SU-DHL-6 (cell line): Measurements from ENCODE around the gene BBX.

Experiments
- H2AFZ ChIP-seq: fragments of 200-600 bp; sonication (generic); 2 replicates; pipeline ENCODE4 v1.6.1; 2014; ENCODE audit warnings: low read depth, mild to moderate bottlenecking, moderate library complexity, mixed read lengths, antibody characterized with exemption, low read length; ENCODE audit not compliant: severe bottlenecking
- H3F3A ChIP-seq: fragments of 200-600 bp; shearing (Covaris generic); 2 replicates; pipeline ENCODE4 v1.6.0; 2016; ENCODE audit warnings: antibody characterized with exemption, mild to moderate bottlenecking; ENCODE audit not compliant: insufficient read depth
- H3K27ac ChIP-seq: fragments of 200-600 bp; sonication (generic); 2 replicates; pipeline ENCODE4 v1.5.1; 2016; ENCODE audit warnings: low read depth, mild to moderate bottlenecking, low read length, moderate library complexity, mixed read lengths
- H3K27me3 ChIP-seq: fragments of 200-600 bp; sonication (generic), shearing (Covaris generic); 2 replicates; pipeline ENCODE4 v1.6.0; 2014; ENCODE audit warnings: mild to moderate bottlenecking, low read length
- H3K36me3 ChIP-seq: fragments of 200-600 bp; sonication (generic); 2 replicates; pipeline ENCODE4 v1.6.1; 2014; ENCODE audit warnings: mild to moderate bottlenecking, low read length, mixed read lengths
- H3K4me2 ChIP-seq: fragments of 300-600, 200-600 bp; shearing (Covaris generic), sonication (generic); 2 replicates; pipeline ENCODE4 v1.6.0; 2014; ENCODE audit warnings: low read length, low read depth, mild to moderate bottlenecking; ENCODE audit not compliant: poor library complexity, severe bottlenecking
- H3K4me3 ChIP-seq: fragments of 200-600 bp; sonication (generic); 2 replicates; pipeline ENCODE4 v1.5.1; 2014; ENCODE audit warnings: antibody characterized with exemption, low read length, mild to moderate bottlenecking, mixed read lengths; ENCODE audit not compliant: insufficient read depth, poor library complexity, severe bottlenecking
- H3K79me2 ChIP-seq: fragments of 200-600 bp; sonication (generic); 2 replicates; pipeline ENCODE4 v1.6.1; 2014; ENCODE audit warnings: mild to moderate bottlenecking, low read length, moderate library complexity; ENCODE audit not compliant: insufficient read depth
- H3K9ac ChIP-seq: fragments of 200-600 bp; sonication (generic); 2 replicates; pipeline ENCODE4 v1.7.0; 2014; ENCODE audit warnings: mild to moderate bottlenecking, low read length
- H3K9me2 ChIP-seq: fragments of 200-600 bp; sonication (generic); replicated peaks from 2 replicates; pipeline ENCODE4 v1.6.1; 2014; ENCODE audit warnings: low read length; ENCODE audit not compliant: insufficient read depth
- H3K9me3 ChIP-seq: fragments of 200-600 bp; sonication (generic); 2 replicates; pipeline ENCODE4 v1.6.1; 2014; ENCODE audit warnings: low read length, mixed read lengths; ENCODE audit not compliant: insufficient read depth
- H4K20me1 ChIP-seq: fragments of 200-600 bp; sonication (generic); 2 replicates; pipeline ENCODE4 v1.6.1; 2014; ENCODE audit warnings: low read depth, mild to moderate bottlenecking, antibody characterized with exemption, low read length, moderate library complexity, mixed read lengths
- CTCF ChIP-seq: fragments of 200-600 bp; sonication (generic); IDR thresholded peaks from one replicate; pipeline ENCODE4 v1.5.1; 2017; ENCODE audit warnings: antibody characterized with exemption, mild to moderate bottlenecking, low read length, moderate library complexity; ENCODE audit not compliant: insufficient read depth, poor library complexity, severe bottlenecking
- EZH2phosphoT487 ChIP-seq: fragments of 200-600 bp; sonication (generic), shearing (Covaris generic); conservative IDR thresholded peaks from 2 replicates; pipeline ENCODE4 v1.6.1; 2018; ENCODE audit warnings: mild to moderate bottlenecking, antibody characterized with exemption, low read length, moderate library complexity, mixed read lengths

Gene BBX

GRCh38 chr3:107727102-107727501 lies 204.3 kb downstream of the BBX start:
- Histone ChIP-seq H3K36me3 (no peaks in the 10 kb centered on the region), H2AFZ (no peak overlapping the region), H3K79me2 (no peaks in the 10 kb centered on the region), H3K9me2 (no peaks in the 10 kb centered on the region), H3K9ac (no peak overlapping the region), H3K4me2 (no peak overlapping the region), H3F3A (no peaks in the 10 kb centered on the region), H3K27ac (no peak overlapping the region), H3K27me3 (no peaks in the 10 kb centered on the region), H3K9me3 (no peaks in the 10 kb centered on the region), H3K4me3 (no peak overlapping the region), H4K20me1 (no peaks in the 10 kb centered on the region)
- TF ChIP-seq CTCF (no peak), EZH2phosphoT487 (no peak)

DNA sequence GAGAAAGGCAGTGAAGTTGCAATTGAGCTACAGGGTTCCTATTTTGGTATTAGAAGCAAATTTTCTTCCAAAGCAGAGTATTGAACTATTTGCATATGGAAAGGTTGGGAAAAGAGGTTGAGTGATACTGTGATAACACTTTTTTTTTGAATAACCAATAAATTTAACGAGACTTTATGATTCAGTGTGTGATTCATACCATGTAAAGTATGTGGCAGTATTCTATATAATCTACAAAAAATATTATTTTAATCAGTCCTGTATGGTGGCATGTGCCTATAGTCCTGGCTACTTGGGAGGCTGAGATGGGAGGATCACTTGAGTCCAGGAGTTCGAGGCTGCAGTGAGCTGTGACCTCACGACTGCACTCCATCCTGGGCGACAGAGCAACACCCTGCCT lies 206.9 kb downstream of the BBX start:
- H3K27ac ChIP-seq: no peak overlapping the region
- no peak overlapping the region for H3K9ac ChIP-seq
- H3K79me2 ChIP-seq: no peaks in the 10 kb centered on the region
- no peak overlapping the region for H3K4me2 ChIP-seq
- no peak for TF ChIP-seq EZH2phosphoT487
- TF ChIP-seq CTCF: no peak
- no peaks in the 10 kb centered on the region; the same call in 1 of the 2 replicates for H3K36me3 ChIP-seq
- H3K9me2 ChIP-seq: no peaks in the 10 kb centered on the region
- no peak overlapping the region for H3K4me3 ChIP-seq
- no peak overlapping the region for H2AFZ ChIP-seq
- H3K27me3 ChIP-seq: no peaks in the 10 kb centered on the region
- H4K20me1 ChIP-seq: no peaks in the 10 kb centered on the region
- no peaks in the 10 kb centered on the region for H3F3A ChIP-seq
- H3K9me3 ChIP-seq: no peaks in the 10 kb centered on the region

- H3K9me2 ChIP-seq: no peaks in the 10 kb centered on the region
These were observed 211.6 kb downstream of the BBX start for GRCh38 chr3:107734317-107734716.

More at GRCh38 chr3:107734317-107734716, 211.6 kb downstream of the BBX start:
- H3K9me3 ChIP-seq: no peaks in the 10 kb centered on the region
- H3K9ac ChIP-seq: no peak overlapping the region
- no peak overlapping the region for H3K27ac ChIP-seq
- H2AFZ ChIP-seq: no peak overlapping the region
- no peaks in the 10 kb centered on the region for H3K79me2 ChIP-seq
- no peaks in the 10 kb centered on the region; the same call in 1 of the 2 replicates for H3K36me3 ChIP-seq
- H3F3A ChIP-seq: no peaks in the 10 kb centered on the region
- no peaks in the 10 kb centered on the region for H4K20me1 ChIP-seq
- no peaks in the 10 kb centered on the region for H3K27me3 ChIP-seq
- TF ChIP-seq CTCF: no peak
- no peak for TF ChIP-seq EZH2phosphoT487
- no peak overlapping the region for H3K4me2 ChIP-seq
- H3K4me3 ChIP-seq: no peak overlapping the region
